Activated naive CD4-positive, alpha-beta T cell treated with anti-CD3 and anti-CD28 coated beads, Interleukin-2, amount 10 ng/mL, durations not matched to agents 7 days and 5 days (primary cell): ENCODE results near the gene HDAC9.

Experiments used
- CTCF ChIA-PET: fragments of 350-600 bp; sonication (Branson Sonifier 250); formaldehyde crosslinking; loops from one replicate; lab custom pipeline; 2021; ENCODE audit warnings: antibody characterized with exemption; lab: Charles Lee
- DNase-seq: peaks from one replicate; pipeline ENCODE4 v3.0.0-alpha.2; 2020
- H3K27ac Mint-ChIP-seq: one replicate; pipeline ENCODE4 v1.8.0; 2021; ENCODE audit warnings: mild to moderate bottlenecking, moderate library complexity, mixed read lengths
- H3K27me3 Mint-ChIP-seq: one replicate; pipeline ENCODE4 v1.8.0; 2021; ENCODE audit warnings: mild to moderate bottlenecking, mixed read lengths
- H3K36me3 Mint-ChIP-seq: one replicate; pipeline ENCODE4 v1.8.0; 2021; ENCODE audit warnings: mixed read lengths
- H3K4me1 Mint-ChIP-seq: one replicate; pipeline ENCODE4 v1.8.0; 2021; ENCODE audit warnings: mixed read lengths
- H3K4me3 Mint-ChIP-seq: one replicate; pipeline ENCODE4 v1.8.0; 2021; ENCODE audit warnings: mild to moderate bottlenecking, moderate library complexity, mixed read lengths
- H3K9me3 Mint-ChIP-seq: one replicate; pipeline ENCODE4 v1.8.0; 2021; ENCODE audit warnings: mixed read lengths

HDAC9 gene

DNA sequence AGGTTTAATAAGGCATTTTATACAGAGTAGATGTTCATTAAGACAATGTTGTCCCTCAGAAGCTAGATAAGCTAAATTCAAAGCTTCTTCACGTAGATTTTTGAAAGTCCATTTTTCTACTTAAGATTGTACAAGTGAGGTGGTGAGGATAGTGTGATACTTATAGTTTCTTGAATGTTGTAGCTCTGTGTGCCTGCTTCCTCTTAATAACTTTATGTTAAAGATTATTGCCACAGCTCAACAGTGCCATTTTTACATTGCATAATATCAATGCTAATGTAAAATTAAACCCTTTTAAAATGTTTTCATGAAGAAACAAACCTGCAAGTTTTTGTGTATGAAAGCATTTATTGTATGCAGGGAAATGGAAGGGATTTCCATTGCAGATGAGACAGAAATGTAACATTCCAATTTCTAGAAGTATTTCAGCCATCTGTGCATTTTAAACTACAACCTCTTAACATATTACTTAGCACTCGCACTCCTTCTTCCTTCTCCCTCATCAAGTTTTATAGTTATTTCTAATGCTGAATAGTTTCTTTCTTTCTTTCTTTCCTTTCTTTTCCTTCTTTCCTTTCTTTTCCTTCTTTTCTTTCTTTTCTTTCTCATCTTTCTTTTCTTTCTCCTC, 409.9 kb downstream of the HDAC9 start:
- CTCF ChIA-PET: no interaction called here
- no peak for DNase-seq
- no peaks in the 10 kb centered on the region for H3K36me3 Mint-ChIP-seq
- H3K27ac Mint-ChIP-seq: no peak overlapping the region
- H3K9me3 Mint-ChIP-seq: peaks cover 16% of the 10 kb centered on the region
- no peaks in the 10 kb centered on the region for H3K4me1 Mint-ChIP-seq
- H3K4me3 Mint-ChIP-seq: no peak overlapping the region
- H3K27me3 Mint-ChIP-seq: no peaks in the 10 kb centered on the region

DNA sequence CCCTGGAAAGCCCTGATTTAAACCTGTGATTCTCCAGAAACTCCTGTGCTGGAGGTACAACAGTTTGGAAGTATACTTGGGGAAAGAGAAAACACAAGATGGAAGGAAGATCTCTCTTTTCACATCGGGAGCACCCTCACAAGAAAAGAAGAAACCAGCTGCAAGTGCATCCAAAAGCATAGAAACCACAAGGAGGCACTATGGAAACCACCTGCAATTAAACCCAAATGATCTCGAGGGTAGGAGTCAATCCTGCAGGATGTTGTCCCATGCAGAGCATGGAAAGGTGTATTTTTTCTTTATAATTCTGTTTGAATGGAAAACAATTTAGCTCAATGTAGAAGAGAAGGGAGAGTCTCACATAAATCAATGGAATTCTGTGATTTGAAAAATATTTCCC, 411.4 kb downstream of the HDAC9 start:
- CTCF ChIA-PET: no interaction called here
- Mint-ChIP-seq H3K4me3 (no peak overlapping the region), H3K9me3 (peaks cover 19% of the 10 kb centered on the region), H3K27me3 (no peaks in the 10 kb centered on the region), H3K36me3 (no peaks in the 10 kb centered on the region), H3K4me1 (no peaks in the 10 kb centered on the region), H3K27ac (no peak overlapping the region)
- no peak for DNase-seq

DNA sequence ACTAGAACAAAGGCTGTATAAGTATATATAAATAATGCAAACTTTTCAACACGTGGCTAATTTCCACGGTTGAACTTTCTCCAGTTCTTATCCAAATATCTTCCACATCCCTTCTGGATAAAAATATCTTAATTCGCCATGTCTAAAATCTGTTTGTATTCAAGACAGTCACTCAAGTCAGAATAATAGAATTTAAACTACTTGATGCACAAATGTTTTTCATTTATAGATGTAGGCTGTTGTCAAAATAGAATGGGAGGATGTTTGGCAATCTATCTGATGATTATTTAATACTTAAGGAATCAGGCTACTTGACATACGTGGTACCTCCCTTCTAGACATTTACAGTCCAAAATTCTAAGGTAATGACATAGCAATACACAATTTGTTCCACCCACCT, 417.6 kb downstream of the HDAC9 start:
- DNase-seq: no peak
- H3K4me3 Mint-ChIP-seq: no peak overlapping the region
- no peak overlapping the region for H3K27ac Mint-ChIP-seq
- no peaks in the 10 kb centered on the region for H3K36me3 Mint-ChIP-seq
- no peaks in the 10 kb centered on the region for H3K4me1 Mint-ChIP-seq
- H3K9me3 Mint-ChIP-seq: peaks cover 11% of the 10 kb centered on the region
- H3K27me3 Mint-ChIP-seq: no peaks in the 10 kb centered on the region
- CTCF ChIA-PET: no interaction called here

DNA sequence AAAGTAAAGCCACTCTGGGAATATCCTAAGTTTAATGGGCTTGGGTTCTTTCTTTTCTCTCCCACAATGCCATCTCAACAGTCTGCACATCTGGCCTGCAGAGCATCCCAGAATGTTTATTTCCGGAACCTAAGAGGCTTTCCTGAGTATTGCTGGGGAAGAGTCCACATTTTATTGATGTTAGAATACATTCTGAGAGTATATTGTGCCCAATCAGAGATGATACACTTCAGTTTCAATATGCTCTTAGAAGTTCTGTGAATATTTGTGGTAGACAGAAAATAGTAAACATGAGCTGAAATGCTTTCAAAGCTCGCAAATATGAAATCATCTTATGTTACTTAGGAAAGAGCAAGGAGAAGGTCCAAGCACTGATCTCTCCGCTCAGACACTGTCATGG, 421.3 kb downstream of the HDAC9 start:
- H3K27me3 Mint-ChIP-seq: no peaks in the 10 kb centered on the region
- no peak overlapping the region for H3K27ac Mint-ChIP-seq
- H3K4me3 Mint-ChIP-seq: no peak overlapping the region
- DNase-seq: no peak
- H3K4me1 Mint-ChIP-seq: no peaks in the 10 kb centered on the region
- peaks cover 12% of the 10 kb centered on the region for H3K9me3 Mint-ChIP-seq
- H3K36me3 Mint-ChIP-seq: no peaks in the 10 kb centered on the region
- CTCF ChIA-PET: no interaction called here

DNA sequence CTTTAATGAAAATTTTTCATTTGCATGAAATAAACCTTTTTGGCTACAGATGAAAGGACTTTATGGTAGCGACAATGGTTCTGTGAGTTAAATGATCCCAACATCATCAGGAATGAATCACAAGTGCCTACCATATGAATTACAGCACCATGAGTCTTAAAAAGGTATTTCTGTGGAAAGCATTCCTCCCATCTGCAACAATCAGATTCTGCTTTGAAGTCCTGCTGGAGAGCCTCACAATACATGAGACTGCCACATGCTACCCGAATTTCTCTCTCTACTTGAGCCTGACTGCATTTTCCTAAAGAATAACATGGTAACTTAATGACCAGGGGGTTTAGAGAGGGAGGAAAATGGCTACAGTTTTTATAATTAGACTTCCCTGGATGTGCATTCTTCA, 431.6 kb downstream of the HDAC9 start:
- Mint-ChIP-seq H3K36me3 (no peaks in the 10 kb centered on the region), H3K4me1 (no peaks in the 10 kb centered on the region), H3K27ac (no peak overlapping the region), H3K27me3 (no peaks in the 10 kb centered on the region), H3K4me3 (no peak overlapping the region), H3K9me3 (peaks cover 2% of the 10 kb centered on the region)
- CTCF ChIA-PET: no interaction called here
- DNase-seq: no peak

DNA sequence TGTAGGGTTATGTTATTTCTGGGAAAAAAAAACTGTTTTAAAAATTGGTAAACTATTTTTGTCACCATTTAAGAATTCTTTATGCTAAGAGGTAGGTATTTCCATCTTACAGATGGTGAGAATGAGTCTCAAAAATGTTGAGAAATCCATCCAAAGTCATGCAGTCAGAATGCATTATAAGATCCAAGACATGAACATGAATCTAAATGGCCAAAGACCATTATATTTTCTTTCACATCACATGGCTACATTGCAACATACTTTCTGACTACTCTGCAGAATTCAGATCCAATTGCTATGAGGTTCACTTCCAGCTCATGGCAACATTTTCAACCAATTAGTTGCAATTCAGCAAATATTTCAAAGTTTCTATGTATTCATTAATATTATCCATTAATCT, 440.7 kb downstream of the HDAC9 start:
- Mint-ChIP-seq H3K27ac (no peak overlapping the region), H3K4me1 (no peaks in the 10 kb centered on the region), H3K27me3 (no peaks in the 10 kb centered on the region), H3K36me3 (no peaks in the 10 kb centered on the region), H3K4me3 (no peak overlapping the region), H3K9me3 (peaks cover 2% of the 10 kb centered on the region)
- CTCF ChIA-PET: interaction anchor here (1.3 kb wide), 1 partner anchor 13 kb away, joined by 4 read pairs; no protein-coding TSS in a partner anchor
- no peak for DNase-seq

DNA sequence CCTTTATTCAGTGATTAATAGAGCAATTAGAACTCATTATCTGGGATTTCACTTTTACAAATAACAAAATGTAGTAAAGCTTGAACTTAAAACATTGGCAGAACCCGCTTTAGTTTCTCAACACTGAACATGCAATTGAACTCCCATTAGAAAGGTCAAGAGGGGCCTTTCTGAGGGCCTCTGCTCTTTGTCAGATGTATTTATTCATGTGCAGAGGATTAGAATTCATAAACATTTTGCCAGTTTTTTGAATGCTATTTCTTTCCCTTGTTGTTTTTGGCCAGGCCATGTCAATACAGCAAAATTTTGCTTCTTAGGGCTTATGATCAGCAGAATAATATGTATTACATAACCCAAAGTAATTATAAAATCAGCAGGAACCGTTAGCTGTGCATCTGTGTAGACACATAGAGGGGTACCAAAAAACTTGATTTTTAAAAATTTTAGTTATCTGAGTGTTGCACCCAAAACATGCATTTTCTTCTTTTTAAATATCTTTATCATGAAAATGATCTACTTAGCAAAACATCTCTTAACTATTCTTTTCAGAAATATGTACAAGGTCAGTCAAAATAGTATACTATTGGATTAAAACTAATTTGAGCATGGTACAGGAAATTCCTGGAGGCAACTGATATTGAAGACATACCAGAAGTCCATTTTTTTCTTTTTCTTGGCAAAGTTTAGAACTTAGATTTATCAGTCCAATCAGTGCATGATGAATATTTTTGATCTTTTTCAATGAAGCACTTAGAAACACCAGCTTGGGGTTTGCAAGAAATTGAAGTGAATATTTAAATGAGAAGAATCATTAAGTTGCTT, 444.4 kb downstream of the HDAC9 start:
- H3K27ac Mint-ChIP-seq: no peak overlapping the region
- no peak overlapping the region for H3K4me3 Mint-ChIP-seq
- DNase-seq: no peak
- H3K9me3 Mint-ChIP-seq: peaks cover 2% of the 10 kb centered on the region
- H3K4me1 Mint-ChIP-seq: no peaks in the 10 kb centered on the region
- no peaks in the 10 kb centered on the region for H3K27me3 Mint-ChIP-seq
- CTCF ChIA-PET: no interaction called here
- no peaks in the 10 kb centered on the region for H3K36me3 Mint-ChIP-seq

DNA sequence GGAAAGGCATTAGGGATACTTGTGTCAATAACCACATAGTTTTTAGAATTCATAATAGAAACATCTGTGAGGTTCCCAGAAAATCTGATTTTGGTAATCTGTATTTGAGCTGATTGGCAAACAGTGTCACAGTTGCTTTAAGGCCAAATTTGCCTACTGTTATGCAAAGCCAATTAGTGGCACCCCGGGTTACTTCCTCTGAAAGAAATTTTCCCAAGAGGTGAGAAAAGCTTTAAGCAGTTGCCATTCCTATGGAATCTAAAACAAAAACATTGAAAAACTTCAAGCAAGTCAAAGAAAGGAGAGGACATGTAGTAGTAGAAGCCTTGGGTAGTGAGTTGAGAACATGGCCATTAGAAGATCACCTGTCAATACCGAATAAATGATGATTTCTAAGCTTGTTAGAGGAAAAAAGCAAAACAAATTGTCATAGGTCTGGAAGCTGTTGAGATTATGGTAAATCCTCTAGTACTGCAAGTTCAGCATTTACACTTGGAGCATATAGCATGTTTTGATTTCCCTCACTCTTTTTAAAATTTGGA, 445.1 kb downstream of the HDAC9 start:
- Mint-ChIP-seq H3K9me3 (peaks cover 2% of the 10 kb centered on the region), H3K27ac (no peak overlapping the region), H3K36me3 (no peaks in the 10 kb centered on the region), H3K27me3 (no peaks in the 10 kb centered on the region), H3K4me3 (no peak overlapping the region), H3K4me1 (no peaks in the 10 kb centered on the region)
- DNase-seq: no peak
- CTCF ChIA-PET: no interaction called here

DNA sequence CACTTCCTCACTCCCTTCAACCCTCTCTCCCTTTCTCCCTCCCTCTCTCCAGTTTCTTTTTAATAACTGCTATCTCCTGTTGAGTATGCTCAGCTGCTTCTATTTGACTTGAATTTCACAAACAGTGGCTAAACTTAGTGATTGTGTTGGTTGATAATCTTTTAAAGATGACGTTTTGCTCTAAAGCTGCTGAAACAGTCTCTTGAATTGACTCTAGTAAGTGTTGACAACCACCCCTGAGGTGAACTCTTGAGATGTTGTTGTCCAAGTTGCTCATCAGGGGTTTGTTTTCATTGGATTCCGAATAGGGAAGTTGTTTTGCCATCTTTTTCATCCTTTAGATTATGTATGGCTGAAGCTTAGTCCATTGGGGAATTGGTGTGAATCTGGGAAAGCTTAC, 445.7 kb downstream of the HDAC9 start:
- Mint-ChIP-seq H3K4me1 (no peaks in the 10 kb centered on the region), H3K27ac (no peak overlapping the region), H3K27me3 (no peaks in the 10 kb centered on the region), H3K4me3 (no peak overlapping the region), H3K36me3 (no peaks in the 10 kb centered on the region), H3K9me3 (peaks cover 2% of the 10 kb centered on the region)
- CTCF ChIA-PET: no interaction called here
- no peak for DNase-seq

DNA sequence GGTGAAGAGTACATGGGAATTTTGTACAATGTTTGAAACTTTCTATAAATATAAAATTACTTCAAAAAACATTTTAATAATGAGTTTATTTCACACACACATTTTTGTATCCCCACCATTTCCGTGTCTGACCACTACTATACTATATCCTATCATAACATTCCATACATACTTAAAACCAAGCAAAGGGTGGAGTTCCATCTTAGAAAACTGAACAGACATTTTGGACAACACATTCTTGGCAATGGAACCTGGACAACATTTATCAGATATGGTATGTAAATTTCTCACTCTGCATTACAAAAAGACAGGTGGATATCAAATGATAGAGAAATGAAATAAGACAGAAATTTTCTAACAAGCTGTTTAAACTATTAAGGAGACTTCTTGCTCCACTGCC, 453.0 kb downstream of the HDAC9 start:
- CTCF ChIA-PET: no interaction called here
- no peak for DNase-seq
- H3K36me3 Mint-ChIP-seq: no peaks in the 10 kb centered on the region
- no peaks in the 10 kb centered on the region for H3K9me3 Mint-ChIP-seq
- H3K4me3 Mint-ChIP-seq: no peak overlapping the region
- no peaks in the 10 kb centered on the region for H3K4me1 Mint-ChIP-seq
- no peak overlapping the region for H3K27ac Mint-ChIP-seq
- H3K27me3 Mint-ChIP-seq: no peaks in the 10 kb centered on the region

DNA sequence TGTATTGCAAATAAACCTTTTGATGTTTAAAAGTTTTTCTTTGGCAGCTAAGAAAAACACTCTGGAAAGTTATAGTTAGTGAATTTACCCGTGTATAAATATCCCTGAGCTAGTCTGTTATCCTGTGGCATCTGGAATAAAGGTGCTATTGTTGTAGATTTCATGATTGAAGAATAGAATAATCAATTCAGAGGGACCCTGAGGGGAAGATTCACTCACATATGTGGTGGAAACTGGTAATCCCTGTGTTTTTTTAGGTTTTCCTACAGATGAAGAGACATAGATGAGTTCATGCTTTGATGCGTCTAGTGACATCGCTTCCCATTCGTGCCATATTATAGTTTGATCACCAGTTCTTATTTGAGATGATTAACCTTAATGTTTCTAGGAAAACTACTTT, 457.3 kb downstream of the HDAC9 start:
- DNase-seq: no peak
- CTCF ChIA-PET: no interaction called here
- Mint-ChIP-seq H3K36me3 (no peaks in the 10 kb centered on the region), H3K4me3 (no peak overlapping the region), H3K27me3 (no peaks in the 10 kb centered on the region), H3K27ac (no peak overlapping the region), H3K9me3 (no peaks in the 10 kb centered on the region), H3K4me1 (no peaks in the 10 kb centered on the region)

DNA sequence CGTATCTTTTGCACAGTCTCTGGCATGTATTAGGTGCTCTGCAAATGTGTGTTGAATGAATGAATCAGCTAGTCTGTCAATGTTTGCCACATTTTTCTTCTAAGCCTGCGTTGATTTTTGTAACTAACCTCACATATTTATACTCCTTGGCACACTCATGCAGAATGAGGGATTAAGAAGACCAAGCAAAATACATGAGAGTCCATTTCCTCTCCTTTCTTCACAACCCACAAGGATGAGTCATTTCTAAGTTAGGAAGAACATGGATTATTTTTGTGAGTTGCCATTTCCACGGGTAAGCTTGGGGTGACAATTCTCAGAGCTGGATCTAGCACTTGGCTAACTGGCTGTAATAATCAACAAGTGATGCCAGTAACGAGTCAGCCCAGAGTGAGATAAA, 463.1 kb downstream of the HDAC9 start:
- Mint-ChIP-seq H3K27me3 (no peaks in the 10 kb centered on the region), H3K4me3 (no peak overlapping the region), H3K4me1 (no peaks in the 10 kb centered on the region), H3K9me3 (no peaks in the 10 kb centered on the region), H3K36me3 (no peaks in the 10 kb centered on the region), H3K27ac (no peak overlapping the region)
- CTCF ChIA-PET: no interaction called here
- DNase-seq: no peak

DNA sequence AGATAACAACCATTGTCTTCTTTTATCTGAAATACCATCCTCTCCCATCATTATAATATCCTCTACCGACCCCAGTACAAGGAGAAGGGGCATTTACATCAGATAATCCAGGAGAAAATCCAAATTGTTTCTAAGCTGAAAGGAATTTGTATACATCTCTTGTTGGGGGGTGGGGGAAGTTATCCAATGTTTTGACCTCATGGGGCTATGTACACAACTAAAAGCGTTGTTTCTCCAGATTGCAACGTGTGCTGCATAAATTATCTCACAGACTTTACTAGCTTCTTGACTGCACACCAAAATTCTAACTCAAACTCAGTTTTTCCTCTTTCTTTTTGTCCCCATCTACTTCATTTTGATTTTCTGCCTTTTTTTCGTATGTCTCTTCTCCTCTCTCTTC, 465.2 kb downstream of the HDAC9 start:
- CTCF ChIA-PET: no interaction called here
- DNase-seq: no peak
- Mint-ChIP-seq H3K27me3 (no peaks in the 10 kb centered on the region), H3K36me3 (no peaks in the 10 kb centered on the region), H3K4me3 (no peak overlapping the region), H3K27ac (no peak overlapping the region), H3K9me3 (peaks cover 2% of the 10 kb centered on the region), H3K4me1 (no peaks in the 10 kb centered on the region)

DNA sequence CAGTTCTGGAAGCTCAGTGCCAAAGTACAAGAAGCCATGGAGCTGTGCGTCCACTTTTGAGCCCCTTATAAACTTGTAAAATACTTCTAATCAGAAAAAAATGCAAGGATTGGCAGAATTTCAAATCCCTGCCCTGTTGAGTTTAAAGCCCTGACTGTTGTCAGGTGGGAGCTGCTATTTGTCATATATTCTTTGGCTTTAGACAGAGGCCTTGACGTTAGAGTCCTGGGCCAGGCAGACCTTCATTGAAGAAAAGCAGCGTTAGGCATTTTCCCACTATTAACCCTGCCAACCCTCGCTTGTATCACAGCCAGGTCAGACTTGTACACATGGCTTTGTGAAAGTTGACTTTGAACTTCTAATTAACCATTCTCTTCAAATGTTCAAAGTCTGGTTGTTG, 466.5 kb downstream of the HDAC9 start:
- peaks cover 2% of the 10 kb centered on the region for H3K9me3 Mint-ChIP-seq
- H3K27ac Mint-ChIP-seq: no peak overlapping the region
- H3K36me3 Mint-ChIP-seq: no peaks in the 10 kb centered on the region
- no peak for DNase-seq
- no peaks in the 10 kb centered on the region for H3K27me3 Mint-ChIP-seq
- H3K4me1 Mint-ChIP-seq: no peaks in the 10 kb centered on the region
- no peak overlapping the region for H3K4me3 Mint-ChIP-seq
- CTCF ChIA-PET: no interaction called here

DNA sequence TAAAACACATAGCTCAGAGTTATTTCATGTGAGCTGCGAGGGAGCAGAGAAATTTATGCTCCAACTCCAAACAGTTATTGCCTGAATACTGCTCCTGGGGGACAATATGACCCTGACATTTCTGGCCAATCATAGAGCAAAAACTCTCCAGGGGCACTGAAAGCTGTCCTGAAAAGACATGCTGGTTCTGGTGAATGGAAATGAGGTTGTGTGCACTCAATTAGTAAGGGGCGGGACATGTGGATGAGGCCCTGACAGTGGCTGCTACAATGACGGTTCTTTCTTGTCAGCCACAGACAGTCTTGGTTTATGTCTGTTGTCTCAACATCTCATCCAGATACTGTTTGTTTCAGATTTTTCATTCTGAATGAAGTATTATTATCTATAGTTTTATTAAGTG, 470.1 kb downstream of the HDAC9 start:
- CTCF ChIA-PET: no interaction called here
- Mint-ChIP-seq H3K27me3 (no peaks in the 10 kb centered on the region), H3K4me3 (no peak overlapping the region), H3K36me3 (no peaks in the 10 kb centered on the region), H3K27ac (no peak overlapping the region), H3K9me3 (peaks cover 4% of the 10 kb centered on the region), H3K4me1 (no peaks in the 10 kb centered on the region)
- DNase-seq: no peak
